Uterine smooth muscle cell (primary cell): ENCODE results near the gene HSPA12A. TPM values are rescaled to one million over a fixed set of nuclear protein-coding genes. Genes with fewer than 3 reads are reported as not detected.

Experiments used
- total RNA-seq: library from RNA; depleted of rRNA; stranded (reverse); fragments of >200 nt; gene quantifications from 2 replicates; pipeline ENCODE4 v1.2.3, GENCODE V29; 2014

The HSPA12A gene
- 18.6 and 21.0 TPM in 2 replicates for total RNA-seq

GRCh38 chr10:116742367-116743265 is at the start of gene HSPA12A:
Gene HSPA12A (minus strand): TSS chr10:116742566. CDS start chr10:116742469, 97 bp downstream.

Other genes with a start within 250 kb of the HSPA12A start
- not detected in 2 replicates for gene PNLIP, start 196.6 kb downstream of the HSPA12A start, total RNA-seq
- gene PNLIPRP1, start 151.6 kb downstream of the HSPA12A start, total RNA-seq, result not detected in 2 replicates
- not detected in 2 replicates for gene PNLIPRP2, start 121.6 kb downstream of the HSPA12A start, total RNA-seq
- gene ENO4, start 106.9 kb upstream of the HSPA12A start, total RNA-seq, result 0.11 and 0.25 TPM in 2 replicates